ENCODE results near the gene TBCA. TPM values are rescaled to one million over a fixed set of nuclear protein-coding genes. Genes with fewer than 3 reads are reported as not detected.
A peak's percentile ranks its signal among the peaks of the same experiment; 100 is the strongest.
"Not testable (repeated sequence)": the region's sequence is repeated elsewhere in the genome, so short reads cannot be mapped to it uniquely, and the experiment has no call there.

TBCA gene
- total RNA-seq, 2 donors from 2014 or later = 141 to 174 TPM

- H3K36me3 Mint-ChIP-seq = no peaks in the 10 kb centered on the region
- no peak overlapping the region for H3K27ac Mint-ChIP-seq
- DNase-seq (ENCODE audit: low spot score in 2 of 2) = no peak
- H3K9me3 Mint-ChIP-seq = no peaks in the 10 kb centered on the region
- no peak for ATAC-seq
Measured at GRCh38 chr5:77743181-77743580, 33.0 kb downstream of the TBCA start.

GRCh38 chr5:77741608-77742007, 34.5 kb downstream of the TBCA start:
- Mint-ChIP-seq H3K36me3 (peaks cover 3 to 8% of the 10 kb centered on the region in 2 donors), H3K27ac (no peak overlapping the region), H3K9me3 (peaks cover 0 to 2% of the 10 kb centered on the region in 2 donors)
- DNase-seq (ENCODE audit: low spot score in 2 of 2) (no peak), ATAC-seq (no peak)

- no peak for DNase-seq (ENCODE audit: low spot score in 2 of 2)
- no peak for ATAC-seq
Measured at GRCh38 chr5:77734885-77735284, 41.3 kb downstream of the TBCA start.

GRCh38 chr5:77733130-77733529, 43.0 kb downstream of the TBCA start:
- ATAC-seq (no peak), DNase-seq (ENCODE audit: low spot score in 2 of 2) (no peak)
- peaks cover 0 to 5% of the 10 kb centered on the region in 2 donors for H3K9me3 Mint-ChIP-seq
- no peak overlapping the region for H3K27ac Mint-ChIP-seq
- H3K36me3 Mint-ChIP-seq = peaks cover 5 to 21% of the 10 kb centered on the region in 2 donors

More at GRCh38 chr5:77734885-77735284, 41.3 kb downstream of the TBCA start:
- H3K27ac Mint-ChIP-seq = no peak overlapping the region
- H3K9me3 Mint-ChIP-seq = peaks cover 0 to 5% of the 10 kb centered on the region in 2 donors
- H3K36me3 Mint-ChIP-seq = peaks cover 5 to 21% of the 10 kb centered on the region in 2 donors

GRCh38 chr5:77727190-77727589, 48.9 kb downstream of the TBCA start:
- Mint-ChIP-seq H3K36me3 (no peaks in the 10 kb centered on the region), H3K27ac (no peak overlapping the region), H3K9me3 (no peaks in the 10 kb centered on the region)
- DNase-seq (ENCODE audit: low spot score in 2 of 2) = no peak
- no peak for ATAC-seq

- DNase-seq (ENCODE audit: low spot score in 2 of 2) = no peak
- H3K9me3 Mint-ChIP-seq = no peaks in the 10 kb centered on the region
- no peak for ATAC-seq
- H3K36me3 Mint-ChIP-seq = no peaks in the 10 kb centered on the region
- H3K27ac Mint-ChIP-seq = no peak overlapping the region
Measured at GRCh38 chr5:77725616-77726015, 50.5 kb downstream of the TBCA start.

GRCh38 chr5:77724934-77725333, 51.2 kb downstream of the TBCA start:
- no peak for DNase-seq (ENCODE audit: low spot score in 2 of 2)
- no peak for ATAC-seq
- H3K9me3 Mint-ChIP-seq = no peaks in the 10 kb centered on the region
- no peaks in the 10 kb centered on the region for H3K36me3 Mint-ChIP-seq
- H3K27ac Mint-ChIP-seq = no peak overlapping the region

GRCh38 chr5:77719666-77720363, 56.3 kb downstream of the TBCA start:
- Mint-ChIP-seq H3K27ac (peak overlapping the region in 1 of 2 donors; percentile 18), H3K9me3 (no peaks in the 10 kb centered on the region)

GRCh38 chr5:77718934-77719610, 57.1 kb downstream of the TBCA start:
- ATAC-seq (peak in 1 of 2 donors; percentile 69), DNase-seq (ENCODE audit: low spot score in 2 of 2) (no peak)
- Mint-ChIP-seq H3K36me3 (peaks cover 0 to 4% of the 10 kb centered on the region in 2 donors), H3K27ac (peak overlapping the region in 1 of 2 donors; percentile 29), H3K9me3 (no peaks in the 10 kb centered on the region)

More at GRCh38 chr5:77719666-77720363, 56.3 kb downstream of the TBCA start:
- peaks cover 0 to 4% of the 10 kb centered on the region in 2 donors for H3K36me3 Mint-ChIP-seq
- ATAC-seq = peak in 1 of 2 donors; percentile 43
- no peak for DNase-seq (ENCODE audit: low spot score in 2 of 2)

GRCh38 chr5:77709993-77710685, 66.0 kb downstream of the TBCA start:
- Mint-ChIP-seq H3K9me3 (no peaks in the 10 kb centered on the region), H3K27ac (no peak overlapping the region), H3K36me3 (peaks cover 13 to 15% of the 10 kb centered on the region in 2 donors)
- DNase-seq (ENCODE audit: low spot score in 2 of 2) = no peak
- ATAC-seq = no peak

GRCh38 chr5:77709340-77709739, 66.8 kb downstream of the TBCA start:
- ATAC-seq (no peak), DNase-seq (ENCODE audit: low spot score in 2 of 2) (no peak)
- H3K9me3 Mint-ChIP-seq = no peaks in the 10 kb centered on the region
- peaks cover 13 to 23% of the 10 kb centered on the region in 2 donors for H3K36me3 Mint-ChIP-seq
- H3K27ac Mint-ChIP-seq = no peak overlapping the region

- ATAC-seq = no peak
- peaks cover 19 to 36% of the 10 kb centered on the region in 2 donors for H3K36me3 Mint-ChIP-seq
- H3K9me3 Mint-ChIP-seq = no peaks in the 10 kb centered on the region
- H3K27ac Mint-ChIP-seq = no peak overlapping the region
- DNase-seq (ENCODE audit: low spot score in 2 of 2) = no peak
Measured at GRCh38 chr5:77707791-77708190, 68.3 kb downstream of the TBCA start.

- not testable (repeated sequence) for H3K9me3 Mint-ChIP-seq; H3K27ac Mint-ChIP-seq; DNase-seq (ENCODE audit: low spot score in 2 of 2); ATAC-seq
- peaks cover 12 to 76% of the 10 kb centered on the region in 2 donors for H3K36me3 Mint-ChIP-seq
Measured at GRCh38 chr5:77699569-77699968, 76.6 kb downstream of the TBCA start.

- peaks cover 8 to 70% of the 10 kb centered on the region in 2 donors for H3K36me3 Mint-ChIP-seq
- no peak for DNase-seq (ENCODE audit: low spot score in 2 of 2)
- H3K27ac Mint-ChIP-seq = no peak overlapping the region
- no peak for ATAC-seq
- H3K9me3 Mint-ChIP-seq = no peaks in the 10 kb centered on the region
Measured at GRCh38 chr5:77698920-77699319, 77.2 kb downstream of the TBCA start.

- no peak overlapping the region for H3K27ac Mint-ChIP-seq
- H3K9me3 Mint-ChIP-seq = no peaks in the 10 kb centered on the region
- DNase-seq (ENCODE audit: low spot score in 2 of 2) = no peak
- peaks cover 6 to 61% of the 10 kb centered on the region in 2 donors for H3K36me3 Mint-ChIP-seq
- no peak for ATAC-seq
Measured at GRCh38 chr5:77697692-77698091, 78.4 kb downstream of the TBCA start.

- ATAC-seq (peak in 1 of 2 donors; percentile 46), DNase-seq (ENCODE audit: low spot score in 2 of 2) (no peak)
- H3K9me3 Mint-ChIP-seq = no peaks in the 10 kb centered on the region
- H3K36me3 Mint-ChIP-seq = peaks cover 5 to 46% of the 10 kb centered on the region in 2 donors
- no peak overlapping the region for H3K27ac Mint-ChIP-seq
Measured at GRCh38 chr5:77696120-77696519, 80.0 kb downstream of the TBCA start.

- no peak for DNase-seq (ENCODE audit: low spot score in 2 of 2)
- no peak overlapping the region for H3K27ac Mint-ChIP-seq
- H3K9me3 Mint-ChIP-seq = no peaks in the 10 kb centered on the region
- H3K36me3 Mint-ChIP-seq = peaks cover 6 to 36% of the 10 kb centered on the region in 2 donors
- ATAC-seq = no peak
Measured at GRCh38 chr5:77693913-77694312, 82.2 kb downstream of the TBCA start.

All from activated naive CD4-positive, alpha-beta T cell treated with anti-CD3 and anti-CD28 coated beads, Interleukin-2, amount 50 U/mL, for 72 hours (primary cell).